HK-2 (cell line): ENCODE results near the gene LHX2.

ENCODE experiments used
- DNase-seq: peaks from one replicate; pipeline ENCODE4 v3.0.0-alpha.2; 2018; ENCODE audit not compliant: unreplicated experiment

The LHX2 gene

DNA sequence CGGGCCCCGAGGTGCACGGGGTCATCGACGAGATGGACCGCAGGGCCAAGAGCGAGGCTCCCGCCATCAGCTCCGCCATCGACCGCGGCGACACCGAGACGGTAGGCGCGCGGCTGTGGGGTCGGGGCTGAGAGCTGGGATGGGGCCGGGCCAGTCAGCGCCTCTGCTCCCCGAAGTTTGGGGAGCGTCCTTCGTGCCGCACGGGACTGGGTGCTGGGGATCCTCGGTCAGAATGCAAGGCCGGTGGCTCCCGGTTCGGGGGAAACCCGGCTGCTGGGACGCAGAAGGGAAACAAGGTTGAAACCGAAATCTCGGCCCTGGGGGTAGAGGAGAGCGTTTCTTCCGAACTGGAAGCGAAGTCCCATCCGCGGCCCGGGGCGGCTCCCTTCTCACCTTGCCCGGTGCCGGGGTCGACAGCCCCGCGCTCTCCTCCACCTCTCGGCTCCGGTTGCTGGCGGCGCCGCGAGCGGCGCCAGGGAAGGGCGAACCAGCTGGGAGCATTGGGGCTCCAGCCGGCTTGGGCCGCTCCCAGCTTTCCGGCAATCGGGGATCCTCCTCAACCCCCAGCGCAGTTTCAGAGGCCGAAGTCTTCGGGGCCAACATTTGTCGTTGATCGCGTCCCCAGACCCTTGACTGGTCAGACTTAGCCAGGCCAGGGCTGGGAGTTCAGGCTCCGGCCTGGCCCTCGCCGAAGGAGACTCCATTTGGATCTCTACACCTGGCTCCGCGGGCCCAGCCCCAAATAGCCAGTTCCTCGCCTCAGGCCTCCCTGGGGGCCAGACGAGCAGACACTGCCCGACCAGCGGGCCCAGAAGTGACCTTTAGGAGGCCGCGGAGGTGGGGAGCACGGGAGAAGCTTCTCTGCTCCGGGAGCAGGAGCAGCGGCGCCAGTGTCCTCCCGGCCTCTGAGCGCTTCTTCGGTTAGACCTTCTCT, 1.1 kb downstream of the LHX2 start:
- DNase-seq = no peak

DNA sequence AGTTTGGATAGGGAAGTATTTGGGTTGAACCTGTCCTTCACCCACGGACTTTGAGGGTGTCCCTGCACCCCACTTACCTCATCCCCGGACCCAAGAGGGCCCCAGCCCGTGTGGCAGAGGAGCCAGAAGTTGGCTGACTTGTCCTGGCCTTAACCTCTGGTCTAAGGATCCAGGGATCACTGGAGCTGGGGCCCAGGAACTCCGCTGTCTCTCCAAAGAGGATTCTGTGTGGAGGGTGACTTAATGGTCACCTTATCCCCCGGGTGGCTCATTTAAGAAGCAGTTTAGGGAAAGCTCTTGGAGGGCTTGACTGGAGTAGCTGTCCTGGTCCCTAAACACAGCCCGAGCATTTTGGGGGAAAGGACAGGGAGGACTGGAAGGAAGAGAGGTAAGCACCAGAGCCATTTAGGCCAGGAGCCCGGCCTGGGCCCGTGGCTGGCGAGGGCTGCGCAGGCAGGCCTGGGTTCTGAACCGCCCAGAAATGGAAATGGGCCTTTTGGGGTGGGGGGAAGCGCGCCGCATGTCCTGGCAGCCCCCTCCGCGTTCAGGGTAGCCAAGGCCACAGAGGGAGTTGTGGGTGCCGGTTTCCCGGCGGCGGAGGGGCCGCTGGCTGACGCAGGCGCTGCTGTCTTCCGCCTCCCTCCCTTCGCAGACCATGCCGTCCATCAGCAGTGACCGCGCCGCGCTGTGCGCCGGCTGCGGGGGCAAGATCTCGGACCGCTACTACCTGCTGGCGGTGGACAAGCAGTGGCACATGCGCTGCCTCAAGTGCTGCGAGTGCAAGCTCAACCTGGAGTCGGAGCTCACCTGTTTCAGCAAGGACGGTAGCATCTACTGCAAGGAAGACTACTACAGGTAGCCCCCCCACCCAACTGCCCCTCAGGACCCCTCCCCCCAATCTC, 2.0 kb downstream of the LHX2 start:
- DNase-seq = no peak

GRCh38 chr9:124014211-124014955, 2.8 kb downstream of the LHX2 start:
- DNase-seq = no peak

GRCh38 chr9:124014956-124015660, 3.5 kb downstream of the LHX2 start:
- no peak for DNase-seq

GRCh38 chr9:124015661-124016131, 4.1 kb downstream of the LHX2 start:
- no peak for DNase-seq

DNA sequence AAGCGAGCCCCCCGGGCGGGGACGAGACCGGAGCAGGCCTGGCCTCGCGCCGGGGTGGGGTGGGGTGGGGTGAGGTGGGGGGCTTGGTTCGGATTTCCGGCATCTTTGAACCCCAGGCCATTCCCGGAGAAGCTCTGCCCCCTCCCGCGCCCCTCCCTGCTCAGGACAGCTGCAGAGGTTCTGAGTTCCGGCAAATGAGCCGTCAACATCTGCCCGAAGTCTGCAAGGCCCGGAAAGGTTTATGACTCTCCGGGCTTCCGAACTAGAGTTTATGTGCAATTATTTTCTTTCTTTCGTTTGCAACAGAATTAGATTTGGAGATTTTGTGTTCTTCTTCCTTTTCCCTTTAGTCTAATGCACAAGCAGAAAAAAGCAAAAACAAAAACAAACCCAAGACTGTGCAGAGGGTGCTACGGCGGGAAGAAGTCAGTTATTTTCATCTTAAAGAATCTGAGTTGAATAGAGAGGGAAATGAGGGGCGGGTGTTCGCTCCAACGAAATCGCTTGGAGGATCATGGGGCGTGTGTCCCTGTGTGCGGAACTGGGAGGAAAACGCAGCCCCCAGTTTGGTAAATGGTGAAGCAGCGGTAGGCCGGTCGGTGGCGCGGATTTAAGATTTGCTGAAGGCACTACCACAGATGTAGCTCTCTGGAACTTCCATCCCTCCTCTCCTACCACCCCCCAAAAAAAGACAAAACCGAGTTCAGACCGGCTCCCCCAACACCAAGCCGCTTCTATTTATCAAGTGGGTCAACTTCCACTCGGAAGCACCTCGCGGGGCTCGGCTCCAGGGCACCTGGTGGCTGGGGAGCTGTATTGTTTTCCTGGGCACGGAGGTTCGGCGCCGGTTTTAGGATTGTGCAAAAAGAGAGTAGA, 4.8 kb downstream of the LHX2 start:
- no peak for DNase-seq

- no peak for DNase-seq
These were observed 5.7 kb downstream of the LHX2 start for GRCh38 chr9:124017051-124017928.

DNA sequence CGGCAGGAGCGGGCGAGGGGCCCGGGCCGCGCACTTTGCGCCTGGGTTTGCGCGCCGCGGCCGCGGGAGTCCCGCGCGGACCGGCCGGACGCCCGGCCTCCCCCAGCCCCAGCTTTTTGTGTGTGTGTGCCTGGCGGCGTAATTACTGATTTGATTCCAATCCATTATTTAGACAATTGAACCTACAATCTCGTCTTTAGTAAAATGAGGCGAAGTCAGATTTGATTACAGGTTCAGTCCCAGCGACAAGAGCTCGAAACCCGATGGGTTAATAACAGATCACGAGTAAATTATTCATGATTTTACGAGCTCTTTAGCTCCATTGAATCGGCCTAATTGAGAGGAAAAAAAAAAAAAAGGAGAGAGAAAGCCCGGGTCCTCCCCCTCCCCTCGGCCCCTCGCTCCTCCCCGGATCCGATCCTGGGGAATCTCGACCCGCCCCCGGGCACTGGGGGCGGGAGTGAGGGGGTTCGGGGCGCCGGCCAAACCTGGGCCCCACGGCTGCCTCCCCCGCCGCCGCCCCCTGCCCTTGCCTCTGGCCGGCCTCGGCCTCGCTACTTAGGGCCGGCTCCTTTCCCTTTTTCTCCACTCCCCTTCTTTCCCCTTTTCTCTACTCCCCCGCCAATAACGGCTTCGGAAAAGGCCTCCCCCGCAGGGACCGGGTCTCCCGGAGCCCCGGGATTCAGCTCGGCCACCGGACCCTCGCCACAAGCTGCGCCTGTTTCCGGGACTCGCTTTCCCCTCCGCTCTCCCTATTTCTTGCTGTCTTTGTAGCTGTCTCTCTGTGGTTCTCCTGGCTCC, 6.6 kb downstream of the LHX2 start:
- DNase-seq = no peak

- DNase-seq = no peak
These were observed 7.4 kb downstream of the LHX2 start for GRCh38 chr9:124018730-124019697.

- DNase-seq = no peak
These were observed 8.4 kb downstream of the LHX2 start for GRCh38 chr9:124019771-124020519.

DNA sequence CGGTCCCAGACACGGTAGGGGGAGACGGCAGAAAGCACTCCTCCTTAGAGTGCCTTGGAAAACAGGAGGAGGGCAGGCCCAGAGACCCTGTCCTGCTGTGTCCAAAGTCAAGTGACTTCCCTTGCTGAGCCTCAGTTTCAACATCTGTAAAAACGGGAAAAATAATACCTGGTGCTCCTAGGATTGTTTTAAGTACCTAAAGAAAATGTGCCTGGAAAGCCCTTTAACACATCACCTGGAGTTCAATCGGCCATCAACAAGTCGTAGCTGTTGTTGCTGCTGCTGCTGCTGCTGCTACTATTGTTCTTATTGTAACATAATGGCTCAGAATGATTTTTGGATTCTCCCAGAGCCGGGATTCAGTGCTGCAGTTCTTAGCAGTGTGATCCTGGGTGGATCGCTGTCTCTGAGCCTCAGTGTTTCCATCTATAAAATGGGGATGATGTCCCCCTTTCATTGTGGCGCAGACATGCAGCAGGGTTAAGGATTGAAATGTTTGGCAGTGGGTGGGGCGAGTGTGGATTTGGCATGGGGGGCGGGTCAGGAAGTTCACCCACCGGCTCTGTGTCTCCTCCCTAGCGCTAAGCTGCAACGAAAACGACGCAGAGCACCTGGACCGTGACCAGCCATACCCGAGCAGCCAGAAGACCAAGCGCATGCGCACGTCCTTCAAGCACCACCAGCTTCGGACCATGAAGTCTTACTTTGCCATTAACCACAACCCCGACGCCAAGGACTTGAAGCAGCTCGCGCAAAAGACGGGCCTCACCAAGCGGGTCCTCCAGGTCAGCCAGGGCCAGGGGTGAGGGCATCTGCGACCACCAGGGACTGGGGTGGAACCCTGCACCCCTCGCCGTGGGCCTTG, 9.2 kb downstream of the LHX2 start:
- no peak for DNase-seq

DNA sequence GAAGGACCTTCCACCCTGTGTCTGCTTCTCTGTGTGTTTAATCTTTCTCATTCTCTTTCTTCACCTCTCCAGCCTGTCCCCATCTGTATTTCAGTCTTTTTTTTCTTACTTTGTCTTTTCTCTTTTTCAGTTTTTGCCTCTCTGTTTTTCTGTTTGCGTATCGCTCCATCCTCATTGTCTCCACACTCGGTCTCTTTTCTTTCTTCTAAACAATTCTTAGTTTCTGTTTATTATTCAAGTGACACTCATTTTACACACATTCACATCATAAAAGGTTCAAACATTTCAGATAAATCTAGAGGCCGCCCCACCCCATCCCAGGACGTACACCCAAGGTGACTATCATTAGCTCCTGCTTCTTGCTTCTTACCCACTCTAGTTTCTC, 9.8 kb downstream of the LHX2 start:
- no peak for DNase-seq

DNA sequence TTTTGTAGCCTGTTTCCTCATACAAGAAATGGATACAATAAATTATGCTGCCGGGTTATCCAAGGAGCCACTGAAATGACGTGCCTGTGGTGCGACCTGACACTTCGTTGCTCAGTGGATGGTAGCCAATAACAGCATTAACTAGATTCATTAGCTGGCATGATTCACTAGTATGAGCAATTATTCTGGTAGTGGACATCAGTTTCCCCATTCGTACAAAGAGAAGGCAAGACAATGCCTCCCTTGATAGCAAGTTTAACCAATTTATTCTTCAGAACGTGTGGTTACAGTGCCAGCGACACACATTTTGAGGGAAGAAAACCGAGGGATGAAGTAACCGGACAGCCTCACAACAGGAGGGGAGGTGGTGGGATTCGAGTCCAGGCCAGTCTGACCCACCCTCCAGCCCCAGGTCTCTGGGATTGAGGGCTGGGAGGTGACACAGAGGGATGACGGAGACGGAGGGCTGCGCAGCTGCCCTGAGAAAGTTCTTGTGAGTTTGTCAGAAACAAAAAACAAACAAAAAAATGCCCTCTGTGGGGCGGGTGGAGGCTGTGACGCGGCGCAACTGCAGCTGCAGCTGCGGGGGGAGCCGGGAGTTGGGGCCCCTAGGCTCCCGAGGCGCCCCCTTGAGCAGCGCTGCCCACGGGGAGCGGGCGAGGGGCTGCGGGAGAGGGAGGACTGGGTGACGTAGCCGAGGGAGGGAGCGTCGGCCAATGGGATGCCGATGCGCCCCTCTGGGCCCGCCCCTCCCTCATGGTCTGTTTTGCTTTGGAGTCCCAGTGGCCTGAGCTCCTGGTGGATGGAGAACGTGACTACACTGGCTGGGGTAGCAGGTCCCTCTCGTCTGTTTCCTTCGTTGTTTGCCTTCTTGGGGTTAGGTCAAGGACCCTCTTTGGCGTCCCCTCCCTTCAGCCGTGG, 10.9 kb downstream of the LHX2 start:
- DNase-seq = no peak

DNA sequence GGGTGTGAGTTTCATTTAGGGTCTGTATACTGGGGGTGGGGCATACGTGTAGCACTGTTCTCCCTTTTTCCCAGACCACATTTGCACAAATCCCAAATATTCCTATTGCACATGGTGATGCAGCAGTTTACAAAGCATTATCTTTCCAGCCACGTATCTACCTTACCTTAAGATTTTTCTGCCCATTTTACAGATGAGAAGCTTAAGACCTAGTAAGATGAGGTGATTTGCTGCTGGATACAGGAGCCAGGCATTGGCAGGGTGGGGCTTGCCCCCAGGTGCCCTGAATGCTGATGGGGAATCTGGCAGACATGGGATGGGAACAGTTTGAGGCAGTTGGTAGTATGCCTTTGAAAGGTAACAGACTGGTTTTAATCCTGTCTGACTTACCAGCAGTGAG, 12.5 kb downstream of the LHX2 start:
- no peak for DNase-seq
